K562 (cell line): Measurements from ENCODE around the gene HS2ST1. TPM values are rescaled to one million over a fixed set of nuclear protein-coding genes. Genes with fewer than 3 reads are reported as not detected.
A peak's percentile ranks its signal among the peaks of the same experiment; 100 is the strongest.

Source experiments
- HSF4 ChIP-seq: fragments of 250-450 bp; sonication (Bioruptor Pico); IDR thresholded peaks from 2 replicates; pipeline ENCODE4 v2.1.2; 2022; ENCODE audit warnings: mild to moderate bottlenecking, moderate library complexity, borderline replicate concordance
- LCOR ChIP-seq: sonication (generic); formaldehyde crosslinking; IDR thresholded peaks from 2 replicates; pipeline ENCODE4 v1.8.0; 2022; ENCODE audit warnings: mild to moderate bottlenecking, missing genetic modification reagents
- LEF1 ChIP-seq: fragments of 450-650 bp; IDR thresholded peaks from 2 replicates; pipeline ENCODE4 v1.6.1; 2016; ENCODE audit warnings: mild to moderate bottlenecking
- MBD2 ChIP-seq: sonication (generic); IDR thresholded peaks from 2 replicates; pipeline ENCODE4 v1.6.1; 2016; ENCODE audit warnings: low read depth, borderline replicate concordance
- NCOA1 ChIP-seq: fragments of 450-650 bp; IDR thresholded peaks from 2 replicates; pipeline ENCODE4 v1.6.1; 2016; ENCODE audit warnings: low read depth
- NELFE ChIP-seq: IDR thresholded peaks from 2 replicates; pipeline ENCODE4 v1.6.1; 2011; ENCODE audit warnings: mild to moderate bottlenecking; ENCODE audit not compliant: insufficient read depth, insufficient read length
- PCBP1 ChIP-seq: fragments of 200-400 bp; formaldehyde crosslinking; IDR thresholded peaks from 2 replicates; pipeline ENCODE4 v1.6.1; 2018; ENCODE audit warnings: mild to moderate bottlenecking, low read depth, low read length; ENCODE audit not compliant: poor library complexity, severe bottlenecking
- PML ChIP-seq: IDR thresholded peaks from 2 replicates; pipeline ENCODE4 v1.6.1; 2012; ENCODE audit warnings: low read length, inconsistent platforms
- POLR2A ChIP-seq: fragments of 450-650 bp; conservative IDR thresholded peaks from 2 replicates; pipeline ENCODE4 v1.6.1; 2016
- POLR2G ChIP-seq: fragments of 200-400 bp; formaldehyde crosslinking; IDR thresholded peaks from 2 replicates; pipeline ENCODE4 v1.6.1; 2017; ENCODE audit warnings: low read depth, mild to moderate bottlenecking, antibody characterized with exemption, low read length, moderate library complexity
- PRDM10 ChIP-seq: fragments of 450-650 bp; IDR thresholded peaks from 2 replicates; pipeline ENCODE4 v1.6.1; 2018; ENCODE audit not compliant: partially characterized antibody
- SIN3A ChIP-seq, 2 experiments: fragments of 150-350 bp in 1 of 2; IDR thresholded peaks; 2 replicates each; pipeline ENCODE4 v1.6.1; 2011 to 2016; ENCODE audit warnings: borderline replicate concordance in 2 of 2, low read depth in 2 of 2, low read length in 2 of 2, mild to moderate bottlenecking in 2 of 2, moderate library complexity in 2 of 2; ENCODE audit not compliant: control insufficient read depth in 1 of 2
- TAF9B ChIP-seq: fragments of 450-650 bp; IDR thresholded peaks from 2 replicates; pipeline ENCODE4 v1.6.1; 2018; ENCODE audit warnings: mild to moderate bottlenecking; ENCODE audit not compliant: partially characterized antibody
- ZNF212 ChIP-seq: fragments of 450-650 bp; formaldehyde crosslinking; IDR thresholded peaks from 2 replicates; pipeline ENCODE4 v1.4.0; 2020; ENCODE audit warnings: mild to moderate bottlenecking
- ZNF444 ChIP-seq: fragments of 250-450 bp; sonication (Bioruptor Pico); IDR thresholded peaks from 2 replicates; pipeline ENCODE4 v1.4.0; 2020; ENCODE audit warnings: mild to moderate bottlenecking, moderate library complexity
- polyA plus RNA-seq, 8 experiments: library from polyadenylated mRNA; depleted of rRNA in 4 of 8; stranded (reverse) in 5 of 8; unstranded in 3 of 8; fragments of >200 nt; fragmentation: Nextera tagmentation in 2 of 8; fragmentation: Illumina TruSeq in 1 of 8; extraction: Ambion mirVana in 2 of 8; extraction: Trizol in 1 of 8; gene quantifications; 2 replicates each; pipeline versions ENCODE4 v1.2.1 to v1.2.3, GENCODE V29; 2011 to 2014; ENCODE audit warnings: inconsistent platforms in 1 of 8, missing spikeins in 1 of 8
- total RNA-seq, 7 experiments: library from RNA; depleted of rRNA in 6 of 7; stranded (reverse); fragments of >200 nt in 6 of 7; fragmentation: Illumina TruSeq in 2 of 7; extraction: Trizol in 2 of 7; gene quantifications; 2 replicates each; pipeline versions ENCODE4 v1.2.1 to v1.2.3, GENCODE V29; 2011 to 2021; ENCODE audit warnings: low replicate concordance in 1 of 7
- TF ChIP-seq, protein P1 (sequence below): fragments of 250-450 bp; sonication (Bioruptor Pico); IDR thresholded peaks from 2 replicates; pipeline ENCODE4 v1.8.0; 2022; ENCODE audit warnings: moderate library complexity, mild to moderate bottlenecking, inconsistent platforms
- TF ChIP-seq, protein P2 (sequence below), 2 experiments: fragments of 450-650 bp; IDR thresholded peaks; 2 replicates each; pipeline ENCODE4 v1.6.1; 2018; ENCODE audit warnings: mild to moderate bottlenecking in 2 of 2, low read depth in 1 of 2; ENCODE audit not compliant: partially characterized antibody in 2 of 2
- TF ChIP-seq, protein P3 (sequence below), 2 experiments: IDR thresholded peaks; 2 replicates each; pipeline ENCODE4 v1.6.1; 2011; ENCODE audit warnings: borderline replicate concordance in 1 of 2, control low read depth in 1 of 2, low read depth in 1 of 2, low read length in 1 of 2, mild to moderate bottlenecking in 1 of 2, mixed read lengths in 1 of 2, moderate library complexity in 1 of 2; ENCODE audit not compliant: insufficient read depth in 1 of 2, insufficient read length in 1 of 2, poor library complexity in 1 of 2, severe bottlenecking in 1 of 2; ENCODE audit errors: extremely low read depth in 1 of 2

HS2ST1 gene
- total and polyA plus RNA-seq, 9 of the 15 experiments (the other 6 are each of a cell fraction or from before 2014, with no cell fraction given): 7.7 to 43.3 (median 25.8) TPM

DNA sequence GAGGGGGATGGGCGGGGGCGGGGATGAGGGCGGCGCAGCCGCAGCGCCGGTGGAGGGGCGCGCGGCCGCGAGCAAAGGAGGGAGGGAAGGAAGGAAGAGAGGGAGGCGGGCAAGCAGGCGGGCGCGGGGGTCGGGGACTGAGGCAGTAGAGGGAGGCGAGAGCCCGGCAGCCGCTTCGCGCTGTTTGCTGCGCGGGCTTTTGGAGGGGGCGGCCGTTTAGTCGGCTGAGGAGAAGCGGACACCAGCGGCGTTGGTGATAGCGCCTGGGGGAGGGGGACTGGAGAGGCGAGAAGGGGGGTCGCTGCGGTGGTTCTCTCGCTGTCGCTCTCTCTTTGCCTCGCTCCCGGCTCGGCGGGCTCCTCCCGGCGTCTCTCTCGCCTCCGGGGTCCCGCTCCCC, at the start of gene HS2ST1 (continued):
- TF ChIP-seq POLR2G (peak; percentile 86), PRDM10 (peak; percentile 25), MBD2 (no peak; the same call in 1 of the 2 replicates), TAF9B (peak; percentile 20), LCOR (CRISPR knock-in tag) (0 out of 2 replicates have a peak, but pooled peaks have one; percentile 15), PCBP1 (peak; percentile 87), HSF4 (CRISPR knock-in tag) (no peak), POLR2A (peak; percentile 57), NELFE (no peak), ZNF212 (CRISPR knock-in tag) (no peak), NCOA1 (peak; percentile 68; the same call in 1 of the 2 replicates), LEF1 (0 out of 2 replicates have a peak, but pooled peaks have one; percentile 14), PML (peak; percentile 44; the same call in 1 of the 2 replicates), ZNF444 (CRISPR knock-in tag) (peak; percentile 95), SIN3A (IDR thresholded peaks at IDR 0.05; ENCODE audit: borderline replicate concordance in 2 of 2, control insufficient read depth in 1 of 2, low read depth in 2 of 2, low read length in 2 of 2) (peak in 1 of 2 experiments; percentile 55; a peak in 1 of 4 replicates)
- TF ChIP-seq, protein P1, sequence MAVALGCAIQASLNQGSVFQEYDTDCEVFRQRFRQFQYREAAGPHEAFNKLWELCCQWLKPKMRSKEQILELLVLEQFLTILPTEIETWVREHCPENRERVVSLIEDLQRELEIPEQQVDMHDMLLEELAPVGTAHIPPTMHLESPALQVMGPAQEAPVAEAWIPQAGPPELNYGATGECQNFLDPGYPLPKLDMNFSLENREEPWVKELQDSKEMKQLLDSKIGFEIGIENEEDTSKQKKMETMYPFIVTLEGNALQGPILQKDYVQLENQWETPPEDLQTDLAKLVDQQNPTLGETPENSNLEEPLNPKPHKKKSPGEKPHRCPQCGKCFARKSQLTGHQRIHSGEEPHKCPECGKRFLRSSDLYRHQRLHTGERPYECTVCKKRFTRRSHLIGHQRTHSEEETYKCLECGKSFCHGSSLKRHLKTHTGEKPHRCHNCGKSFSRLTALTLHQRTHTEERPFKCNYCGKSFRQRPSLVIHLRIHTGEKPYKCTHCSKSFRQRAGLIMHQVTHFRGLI: no peak
- TF ChIP-seq, protein P2, sequence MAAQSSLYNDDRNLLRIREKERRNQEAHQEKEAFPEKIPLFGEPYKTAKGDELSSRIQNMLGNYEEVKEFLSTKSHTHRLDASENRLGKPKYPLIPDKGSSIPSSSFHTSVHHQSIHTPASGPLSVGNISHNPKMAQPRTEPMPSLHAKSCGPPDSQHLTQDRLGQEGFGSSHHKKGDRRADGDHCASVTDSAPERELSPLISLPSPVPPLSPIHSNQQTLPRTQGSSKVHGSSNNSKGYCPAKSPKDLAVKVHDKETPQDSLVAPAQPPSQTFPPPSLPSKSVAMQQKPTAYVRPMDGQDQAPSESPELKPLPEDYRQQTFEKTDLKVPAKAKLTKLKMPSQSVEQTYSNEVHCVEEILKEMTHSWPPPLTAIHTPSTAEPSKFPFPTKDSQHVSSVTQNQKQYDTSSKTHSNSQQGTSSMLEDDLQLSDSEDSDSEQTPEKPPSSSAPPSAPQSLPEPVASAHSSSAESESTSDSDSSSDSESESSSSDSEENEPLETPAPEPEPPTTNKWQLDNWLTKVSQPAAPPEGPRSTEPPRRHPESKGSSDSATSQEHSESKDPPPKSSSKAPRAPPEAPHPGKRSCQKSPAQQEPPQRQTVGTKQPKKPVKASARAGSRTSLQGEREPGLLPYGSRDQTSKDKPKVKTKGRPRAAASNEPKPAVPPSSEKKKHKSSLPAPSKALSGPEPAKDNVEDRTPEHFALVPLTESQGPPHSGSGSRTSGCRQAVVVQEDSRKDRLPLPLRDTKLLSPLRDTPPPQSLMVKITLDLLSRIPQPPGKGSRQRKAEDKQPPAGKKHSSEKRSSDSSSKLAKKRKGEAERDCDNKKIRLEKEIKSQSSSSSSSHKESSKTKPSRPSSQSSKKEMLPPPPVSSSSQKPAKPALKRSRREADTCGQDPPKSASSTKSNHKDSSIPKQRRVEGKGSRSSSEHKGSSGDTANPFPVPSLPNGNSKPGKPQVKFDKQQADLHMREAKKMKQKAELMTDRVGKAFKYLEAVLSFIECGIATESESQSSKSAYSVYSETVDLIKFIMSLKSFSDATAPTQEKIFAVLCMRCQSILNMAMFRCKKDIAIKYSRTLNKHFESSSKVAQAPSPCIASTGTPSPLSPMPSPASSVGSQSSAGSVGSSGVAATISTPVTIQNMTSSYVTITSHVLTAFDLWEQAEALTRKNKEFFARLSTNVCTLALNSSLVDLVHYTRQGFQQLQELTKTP (IDR thresholded peaks at IDR 0.05; ENCODE audit: low read depth in 1 of 2, partially characterized antibody in 2 of 2): peak in 1 of 2 experiments; percentile 29
- TF ChIP-seq, protein P3, sequence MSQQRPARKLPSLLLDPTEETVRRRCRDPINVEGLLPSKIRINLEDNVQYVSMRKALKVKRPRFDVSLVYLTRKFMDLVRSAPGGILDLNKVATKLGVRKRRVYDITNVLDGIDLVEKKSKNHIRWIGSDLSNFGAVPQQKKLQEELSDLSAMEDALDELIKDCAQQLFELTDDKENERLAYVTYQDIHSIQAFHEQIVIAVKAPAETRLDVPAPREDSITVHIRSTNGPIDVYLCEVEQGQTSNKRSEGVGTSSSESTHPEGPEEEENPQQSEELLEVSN (IDR thresholded peaks at IDR 0.05; ENCODE audit: borderline replicate concordance in 1 of 2, extremely low read depth in 1 of 2, insufficient read depth in 1 of 2, insufficient read length in 1 of 2, low read depth in 1 of 2, low read length in 1 of 2, poor library complexity in 1 of 2, severe bottlenecking in 1 of 2): peak in 1 of 2 experiments; percentile 55
